K562 (cell line): ENCODE results near the gene BSCL2. TPM values are rescaled to one million over a fixed set of nuclear protein-coding genes. Genes with fewer than 3 reads are reported as not detected.
A peak's percentile ranks its signal among the peaks of the same experiment; 100 is the strongest.

ENCODE experiments used
- NFATC3 ChIP-seq: fragments of 450-650 bp; IDR thresholded peaks from 2 replicates; pipeline ENCODE4 v1.6.1; 2017; ENCODE audit warnings: mild to moderate bottlenecking
- NONO ChIP-seq, 2 experiments: fragments of 200-400 bp in 1 of 2; fragments of 450-650 bp in 1 of 2; formaldehyde crosslinking in 1 of 2; IDR thresholded peaks; 2 replicates each; pipeline ENCODE4 v1.6.1; 2017; ENCODE audit warnings: low read depth in 2 of 2, mild to moderate bottlenecking in 2 of 2, moderate library complexity in 2 of 2, low read length in 1 of 2
- POLR2B ChIP-seq: fragments of 450-650 bp; IDR thresholded peaks from 2 replicates; pipeline ENCODE4 v1.6.1; 2018; ENCODE audit warnings: low read depth; ENCODE audit not compliant: partially characterized antibody
- POLR2G ChIP-seq: fragments of 200-400 bp; formaldehyde crosslinking; IDR thresholded peaks from 2 replicates; pipeline ENCODE4 v1.6.1; 2017; ENCODE audit warnings: low read depth, mild to moderate bottlenecking, antibody characterized with exemption, low read length, moderate library complexity
- PTRF ChIP-seq: fragments of 450-650 bp; IDR thresholded peaks from 2 replicates; pipeline ENCODE4 v1.6.1; 2016; ENCODE audit warnings: mild to moderate bottlenecking, missing genetic modification characterization, missing compliant biosample characterization
- RBM22 ChIP-seq: fragments of 200-400 bp; formaldehyde crosslinking; IDR thresholded peaks from 2 replicates; pipeline ENCODE4 v1.6.1; 2018; ENCODE audit warnings: low read length, low read depth; ENCODE audit not compliant: poor library complexity, severe bottlenecking
- RFX7 ChIP-seq: fragments of 250-450 bp; sonication (Bioruptor Pico); IDR thresholded peaks from 2 replicates; pipeline ENCODE4 v1.5.1; 2021; ENCODE audit warnings: mild to moderate bottlenecking
- SNRNP70 ChIP-seq: fragments of 200-400 bp; formaldehyde crosslinking; optimal IDR thresholded peaks from 2 replicates; pipeline ENCODE3; 2017; ENCODE audit warnings: low read depth, low read length
- TAF15 ChIP-seq: fragments of 200-400 bp; formaldehyde crosslinking; IDR thresholded peaks from 2 replicates; pipeline ENCODE4 v1.6.1; 2017; ENCODE audit warnings: mild to moderate bottlenecking, low read depth, low read length, moderate library complexity
- ZBTB1 ChIP-seq: sonication (generic); formaldehyde crosslinking; IDR thresholded peaks from 2 replicates; pipeline ENCODE4 v1.8.1; 2023; ENCODE audit warnings: missing genetic modification reagents, low read depth, mild to moderate bottlenecking, borderline replicate concordance
- ZNF354B ChIP-seq: fragments of 250-450 bp; sonication (Bioruptor Pico); IDR thresholded peaks from 2 replicates; pipeline ENCODE4 v1.4.0; 2020
- ZNF785 ChIP-seq: fragments of 250-450 bp; sonication (Bioruptor Pico); IDR thresholded peaks from 2 replicates; pipeline ENCODE4 v1.4.0; 2020; ENCODE audit warnings: mild to moderate bottlenecking
- polyA plus RNA-seq, 8 experiments: library from polyadenylated mRNA; depleted of rRNA in 4 of 8; stranded (reverse) in 5 of 8; unstranded in 3 of 8; fragments of >200 nt; fragmentation: Nextera tagmentation in 2 of 8; fragmentation: Illumina TruSeq in 1 of 8; extraction: Ambion mirVana in 2 of 8; extraction: Trizol in 1 of 8; gene quantifications; 2 replicates each; pipeline versions ENCODE4 v1.2.1 to v1.2.3, GENCODE V29; 2011 to 2014; ENCODE audit warnings: inconsistent platforms in 1 of 8, missing spikeins in 1 of 8
- total RNA-seq, 7 experiments: library from RNA; depleted of rRNA in 6 of 7; stranded (reverse); fragments of >200 nt in 6 of 7; fragmentation: Illumina TruSeq in 2 of 7; extraction: Trizol in 2 of 7; gene quantifications; 2 replicates each; pipeline versions ENCODE4 v1.2.1 to v1.2.3, GENCODE V29; 2011 to 2021; ENCODE audit warnings: low replicate concordance in 1 of 7
- TF ChIP-seq, protein P1 (sequence below): fragments of 250-450 bp; sonication (Bioruptor Pico); IDR thresholded peaks from 2 replicates; pipeline ENCODE4 v1.8.0; 2021; ENCODE audit warnings: moderate library complexity, mild to moderate bottlenecking, inconsistent platforms
- TF ChIP-seq, protein P2 (sequence below), 2 experiments: fragments of 250-450 bp in 1 of 2; fragments of 450-650 bp in 1 of 2; sonication (Bioruptor Pico) in 1 of 2; IDR thresholded peaks; 2 replicates each; pipeline versions ENCODE4 v1.6.1 to v1.8.0; 2016 to 2021; ENCODE audit warnings: mild to moderate bottlenecking in 2 of 2, moderate library complexity in 2 of 2, missing compliant biosample characterization in 1 of 2, missing genetic modification characterization in 1 of 2
- TF ChIP-seq, protein P3 (sequence below): fragments of 150-350 bp; conservative IDR thresholded peaks from 2 replicates; pipeline ENCODE4 v1.6.1; 2014; ENCODE audit warnings: low read length
- TF ChIP-seq, protein P4 (sequence below): fragments of 450-650 bp; IDR thresholded peaks from 2 replicates; pipeline ENCODE4 v1.6.1; 2016; ENCODE audit warnings: mild to moderate bottlenecking
- TF ChIP-seq, protein P5 (sequence below): sonication (generic); formaldehyde crosslinking; IDR thresholded peaks from 2 replicates; pipeline ENCODE4 v1.8.0; 2022; ENCODE audit warnings: missing genetic modification reagents, mild to moderate bottlenecking, borderline replicate concordance

The BSCL2 gene
- total and polyA plus RNA-seq, 9 of the 15 experiments (the other 6 are each of a cell fraction or from before 2014, with no cell fraction given): 18.9 to 51.7 (median 35.2) TPM

DNA sequence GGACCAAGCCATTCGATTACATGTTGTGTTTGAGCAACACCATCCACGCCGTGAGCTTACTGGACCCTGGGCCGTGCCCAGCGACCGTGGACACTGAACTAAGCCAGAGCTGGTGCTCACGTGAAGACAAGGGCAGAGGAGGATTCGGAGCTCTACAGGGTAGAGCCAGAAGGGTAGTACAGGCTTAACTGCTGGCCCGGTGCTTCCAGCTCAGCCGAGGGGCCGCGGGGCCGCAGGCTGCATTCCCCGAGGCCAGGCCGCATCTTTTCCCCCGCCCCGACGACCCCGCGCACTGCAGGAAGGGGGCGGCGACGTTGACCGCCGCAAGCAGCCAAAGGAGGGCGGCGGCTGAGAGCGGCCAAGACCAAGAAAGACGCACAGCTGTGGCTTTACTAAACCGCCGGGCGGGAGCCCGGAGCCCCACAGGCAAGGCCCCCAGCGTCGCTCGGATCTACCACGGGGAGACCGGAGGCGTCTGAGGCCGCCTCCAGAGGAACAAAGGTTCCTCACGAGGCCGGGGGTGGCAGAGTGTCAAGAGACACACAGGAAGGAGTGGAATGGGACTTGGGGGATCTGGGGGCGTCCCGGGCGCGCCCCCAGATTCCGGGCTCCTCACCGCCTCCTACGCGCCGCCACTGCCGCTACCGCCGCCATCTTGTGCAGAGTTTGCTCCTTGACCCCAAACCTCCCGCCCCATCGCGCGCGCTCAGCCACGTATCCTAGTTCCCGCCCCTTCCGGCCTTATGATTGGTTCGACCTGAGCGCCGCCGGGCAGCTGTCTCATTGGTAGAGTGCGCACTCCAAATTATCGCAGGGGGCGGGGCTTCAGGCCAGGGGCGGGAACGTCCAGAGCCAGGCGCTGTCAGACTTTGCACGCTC, 61.0 kb downstream of the BSCL2 start, which contains the start of gene GANAB (continued):
- TF ChIP-seq RBM22: peak; percentile 85
- TF ChIP-seq, protein P1, sequence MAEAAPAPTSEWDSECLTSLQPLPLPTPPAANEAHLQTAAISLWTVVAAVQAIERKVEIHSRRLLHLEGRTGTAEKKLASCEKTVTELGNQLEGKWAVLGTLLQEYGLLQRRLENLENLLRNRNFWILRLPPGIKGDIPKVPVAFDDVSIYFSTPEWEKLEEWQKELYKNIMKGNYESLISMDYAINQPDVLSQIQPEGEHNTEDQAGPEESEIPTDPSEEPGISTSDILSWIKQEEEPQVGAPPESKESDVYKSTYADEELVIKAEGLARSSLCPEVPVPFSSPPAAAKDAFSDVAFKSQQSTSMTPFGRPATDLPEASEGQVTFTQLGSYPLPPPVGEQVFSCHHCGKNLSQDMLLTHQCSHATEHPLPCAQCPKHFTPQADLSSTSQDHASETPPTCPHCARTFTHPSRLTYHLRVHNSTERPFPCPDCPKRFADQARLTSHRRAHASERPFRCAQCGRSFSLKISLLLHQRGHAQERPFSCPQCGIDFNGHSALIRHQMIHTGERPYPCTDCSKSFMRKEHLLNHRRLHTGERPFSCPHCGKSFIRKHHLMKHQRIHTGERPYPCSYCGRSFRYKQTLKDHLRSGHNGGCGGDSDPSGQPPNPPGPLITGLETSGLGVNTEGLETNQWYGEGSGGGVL (CRISPR knock-in tag): no peak
- TF ChIP-seq PTRF: no peak
- TF ChIP-seq RFX7 (CRISPR knock-in tag): no peak
- no peak for TF ChIP-seq ZNF785 (CRISPR knock-in tag)
- TF ChIP-seq, protein P2, sequence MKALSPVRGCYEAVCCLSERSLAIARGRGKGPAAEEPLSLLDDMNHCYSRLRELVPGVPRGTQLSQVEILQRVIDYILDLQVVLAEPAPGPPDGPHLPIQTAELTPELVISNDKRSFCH (CRISPR knock-in tag; IDR thresholded peaks at IDR 0.05): no peak
- TF ChIP-seq, protein P2 (tag; IDR thresholded peaks at IDR 0.05): peak; percentile 55; the same call in 1 of the 2 replicates
- no peak for TF ChIP-seq NONO (IDR thresholded peaks at IDR 0.05; ENCODE audit: low read depth in 2 of 2, low read length in 1 of 2)
- TF ChIP-seq, protein P3, sequence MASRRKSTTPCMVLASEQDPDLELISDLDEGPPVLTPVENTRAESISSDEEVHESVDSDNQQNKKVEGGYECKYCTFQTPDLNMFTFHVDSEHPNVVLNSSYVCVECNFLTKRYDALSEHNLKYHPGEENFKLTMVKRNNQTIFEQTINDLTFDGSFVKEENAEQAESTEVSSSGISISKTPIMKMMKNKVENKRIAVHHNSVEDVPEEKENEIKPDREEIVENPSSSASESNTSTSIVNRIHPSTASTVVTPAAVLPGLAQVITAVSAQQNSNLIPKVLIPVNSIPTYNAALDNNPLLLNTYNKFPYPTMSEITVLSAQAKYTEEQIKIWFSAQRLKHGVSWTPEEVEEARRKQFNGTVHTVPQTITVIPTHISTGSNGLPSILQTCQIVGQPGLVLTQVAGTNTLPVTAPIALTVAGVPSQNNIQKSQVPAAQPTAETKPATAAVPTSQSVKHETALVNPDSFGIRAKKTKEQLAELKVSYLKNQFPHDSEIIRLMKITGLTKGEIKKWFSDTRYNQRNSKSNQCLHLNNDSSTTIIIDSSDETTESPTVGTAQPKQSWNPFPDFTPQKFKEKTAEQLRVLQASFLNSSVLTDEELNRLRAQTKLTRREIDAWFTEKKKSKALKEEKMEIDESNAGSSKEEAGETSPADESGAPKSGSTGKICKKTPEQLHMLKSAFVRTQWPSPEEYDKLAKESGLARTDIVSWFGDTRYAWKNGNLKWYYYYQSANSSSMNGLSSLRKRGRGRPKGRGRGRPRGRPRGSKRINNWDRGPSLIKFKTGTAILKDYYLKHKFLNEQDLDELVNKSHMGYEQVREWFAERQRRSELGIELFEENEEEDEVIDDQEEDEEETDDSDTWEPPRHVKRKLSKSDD: no peak
- TF ChIP-seq ZNF354B (CRISPR knock-in tag): no peak
- TF ChIP-seq, protein P4, sequence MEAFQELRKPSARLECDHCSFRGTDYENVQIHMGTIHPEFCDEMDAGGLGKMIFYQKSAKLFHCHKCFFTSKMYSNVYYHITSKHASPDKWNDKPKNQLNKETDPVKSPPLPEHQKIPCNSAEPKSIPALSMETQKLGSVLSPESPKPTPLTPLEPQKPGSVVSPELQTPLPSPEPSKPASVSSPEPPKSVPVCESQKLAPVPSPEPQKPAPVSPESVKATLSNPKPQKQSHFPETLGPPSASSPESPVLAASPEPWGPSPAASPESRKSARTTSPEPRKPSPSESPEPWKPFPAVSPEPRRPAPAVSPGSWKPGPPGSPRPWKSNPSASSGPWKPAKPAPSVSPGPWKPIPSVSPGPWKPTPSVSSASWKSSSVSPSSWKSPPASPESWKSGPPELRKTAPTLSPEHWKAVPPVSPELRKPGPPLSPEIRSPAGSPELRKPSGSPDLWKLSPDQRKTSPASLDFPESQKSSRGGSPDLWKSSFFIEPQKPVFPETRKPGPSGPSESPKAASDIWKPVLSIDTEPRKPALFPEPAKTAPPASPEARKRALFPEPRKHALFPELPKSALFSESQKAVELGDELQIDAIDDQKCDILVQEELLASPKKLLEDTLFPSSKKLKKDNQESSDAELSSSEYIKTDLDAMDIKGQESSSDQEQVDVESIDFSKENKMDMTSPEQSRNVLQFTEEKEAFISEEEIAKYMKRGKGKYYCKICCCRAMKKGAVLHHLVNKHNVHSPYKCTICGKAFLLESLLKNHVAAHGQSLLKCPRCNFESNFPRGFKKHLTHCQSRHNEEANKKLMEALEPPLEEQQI: no peak
- TF ChIP-seq POLR2B: peak; percentile 89
- no peak for TF ChIP-seq ZBTB1 (CRISPR knock-in tag)
- TF ChIP-seq NFATC3: no peak
- no peak for TF ChIP-seq SNRNP70
- TF ChIP-seq POLR2G: peak; percentile 98
- TF ChIP-seq TAF15: no peak
- TF ChIP-seq, protein P5, sequence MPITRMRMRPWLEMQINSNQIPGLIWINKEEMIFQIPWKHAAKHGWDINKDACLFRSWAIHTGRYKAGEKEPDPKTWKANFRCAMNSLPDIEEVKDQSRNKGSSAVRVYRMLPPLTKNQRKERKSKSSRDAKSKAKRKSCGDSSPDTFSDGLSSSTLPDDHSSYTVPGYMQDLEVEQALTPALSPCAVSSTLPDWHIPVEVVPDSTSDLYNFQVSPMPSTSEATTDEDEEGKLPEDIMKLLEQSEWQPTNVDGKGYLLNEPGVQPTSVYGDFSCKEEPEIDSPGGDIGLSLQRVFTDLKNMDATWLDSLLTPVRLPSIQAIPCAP (CRISPR knock-in tag): no peak
